Activated naive CD8-positive, alpha-beta T cell treated with anti-CD3 and anti-CD28 coated beads, Interleukin-2, amount 50 U/mL, for 16 hours (primary cell): ENCODE results near the gene IGSF3.
"Not testable (repeated sequence)": the region's sequence is repeated elsewhere in the genome, so short reads cannot be mapped to it uniquely, and the experiment has no call there.

Source experiments
- DNase-seq: peaks from one replicate; pipeline ENCODE4 v3.0.0-alpha.2; 2020; ENCODE audit warnings: low read depth, low spot score

IGSF3 gene

DNA sequence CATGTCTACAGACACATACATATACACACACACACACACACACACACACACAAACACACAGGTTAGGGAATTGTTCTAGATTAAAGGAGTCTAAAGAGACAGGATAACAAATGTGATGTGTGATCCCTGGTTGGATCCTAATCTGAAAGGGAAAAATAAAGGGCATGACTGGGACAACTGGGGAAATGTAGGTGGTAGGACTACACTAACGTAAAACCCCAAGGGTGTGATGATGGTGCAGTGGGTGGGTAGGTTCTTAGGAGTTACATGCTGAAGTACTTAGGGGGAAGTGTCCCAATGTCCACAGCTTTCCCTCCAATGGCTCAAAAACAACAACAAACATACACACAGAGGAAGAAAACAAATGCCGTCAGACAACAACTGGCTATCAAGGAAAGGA, 68.2 kb downstream of the IGSF3 start:
- DNase-seq = not testable (repeated sequence)

DNA sequence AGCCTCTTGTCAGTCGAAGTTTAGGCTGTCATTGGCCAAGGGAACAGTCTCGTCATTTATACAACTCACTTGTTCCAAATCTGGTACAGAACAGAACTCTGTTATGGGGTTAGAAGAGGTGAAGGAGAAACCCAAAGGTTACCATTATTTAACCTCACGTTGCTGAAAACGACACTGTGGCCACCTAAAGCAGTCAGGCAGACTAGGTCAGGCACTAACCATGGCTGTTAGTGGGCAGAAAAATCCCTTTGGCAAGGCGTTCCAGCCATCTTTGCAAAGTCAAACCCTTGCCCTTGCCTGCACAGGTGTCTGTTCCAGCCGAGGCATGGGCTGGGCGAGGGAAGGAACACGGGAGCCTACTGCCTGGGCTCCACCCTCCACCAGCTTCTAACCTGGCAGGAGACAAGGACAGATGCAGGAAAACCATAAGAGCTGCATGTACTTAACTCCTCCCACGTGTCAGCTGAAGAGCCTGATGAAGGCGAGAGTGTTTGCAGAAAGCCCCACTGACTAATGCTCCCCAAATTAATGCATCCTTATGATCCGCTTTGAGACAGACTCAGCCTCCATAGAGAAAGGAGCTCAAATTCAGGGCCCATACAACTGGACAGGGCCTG, 69.0 kb downstream of the IGSF3 start:
- DNase-seq = not testable (repeated sequence)

DNA sequence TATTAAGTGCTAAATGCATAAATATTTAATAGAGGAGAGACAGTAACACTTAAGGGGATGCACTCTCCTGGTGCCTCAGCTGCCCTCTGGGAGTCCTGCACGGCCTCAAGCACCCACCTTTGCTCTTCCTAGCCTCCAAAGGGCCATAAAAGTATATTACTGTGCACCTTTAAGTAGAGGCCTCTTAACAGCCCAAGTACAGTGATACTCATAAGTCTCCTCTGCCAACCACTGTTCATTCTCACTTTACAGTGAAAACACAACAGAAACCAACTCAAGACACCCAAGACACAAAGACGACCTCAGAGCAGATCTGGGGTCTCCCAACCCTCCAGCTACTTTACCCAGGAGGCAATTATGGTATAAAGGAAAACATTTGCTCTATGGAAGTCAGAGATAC, 70.1 kb downstream of the IGSF3 start:
- not testable (repeated sequence) for DNase-seq

DNA sequence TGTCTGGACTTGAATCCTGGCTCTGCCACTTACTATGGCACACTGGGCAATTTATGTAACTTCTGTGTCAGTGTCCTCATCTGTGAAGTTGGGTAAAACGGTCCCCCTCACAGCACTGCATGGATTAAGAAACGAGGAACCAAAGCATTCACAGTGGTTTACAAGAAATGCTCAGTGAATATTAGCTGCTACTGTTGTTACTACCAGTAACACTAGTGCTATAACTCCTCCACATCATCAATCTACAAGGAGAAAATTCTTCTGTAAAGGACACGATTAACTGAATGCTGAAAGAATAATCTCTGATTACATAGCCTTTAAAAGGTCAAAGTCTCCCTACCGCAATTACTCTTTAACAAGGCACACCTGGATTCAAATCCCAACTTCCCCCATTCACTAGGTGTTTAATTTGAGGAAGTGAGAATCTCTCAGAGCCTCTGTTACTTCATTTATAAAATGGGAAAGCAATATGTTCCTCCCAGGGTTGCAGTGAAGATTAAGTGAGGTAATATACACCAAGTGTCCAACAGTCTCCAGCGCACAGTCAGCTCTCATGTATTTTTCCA, 70.7 kb downstream of the IGSF3 start:
- not testable (repeated sequence) for DNase-seq

DNA sequence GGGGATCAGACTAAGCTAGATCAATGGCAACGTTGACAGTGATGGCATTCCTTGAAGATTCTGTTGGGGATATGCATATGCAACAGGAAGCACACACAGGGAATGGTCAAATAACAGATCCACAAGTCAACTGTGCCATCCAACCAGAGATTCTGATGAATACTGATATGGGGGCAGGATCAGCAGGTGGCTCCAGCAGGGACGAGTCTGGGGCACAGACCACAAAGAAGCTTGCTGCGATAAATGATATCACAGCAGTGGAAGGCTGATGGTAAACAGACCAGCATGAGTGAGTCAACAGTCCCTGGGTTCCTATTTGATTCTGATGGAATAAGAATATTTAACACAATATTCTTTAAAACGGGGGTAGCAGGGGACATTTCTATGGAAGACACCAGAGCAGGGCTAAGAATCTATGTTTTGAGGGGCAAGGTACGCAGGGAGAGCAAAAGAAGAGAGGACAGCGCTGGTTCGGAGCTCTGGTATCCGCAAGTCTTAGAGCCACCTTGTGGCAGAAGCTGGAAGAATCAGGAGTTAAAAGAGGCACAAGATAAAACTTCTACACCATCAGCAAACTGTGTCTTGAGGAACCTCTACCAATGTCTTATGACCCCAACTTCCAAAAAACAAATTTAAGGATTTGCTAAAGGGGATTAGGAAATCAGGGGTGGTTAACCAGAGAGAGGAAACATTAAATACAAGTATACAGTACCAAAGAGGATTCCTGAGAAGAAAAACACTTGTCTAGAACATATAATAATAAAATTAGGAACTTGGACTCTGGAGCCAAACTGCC, 71.4 kb downstream of the IGSF3 start:
- DNase-seq = peak; percentile 7

DNA sequence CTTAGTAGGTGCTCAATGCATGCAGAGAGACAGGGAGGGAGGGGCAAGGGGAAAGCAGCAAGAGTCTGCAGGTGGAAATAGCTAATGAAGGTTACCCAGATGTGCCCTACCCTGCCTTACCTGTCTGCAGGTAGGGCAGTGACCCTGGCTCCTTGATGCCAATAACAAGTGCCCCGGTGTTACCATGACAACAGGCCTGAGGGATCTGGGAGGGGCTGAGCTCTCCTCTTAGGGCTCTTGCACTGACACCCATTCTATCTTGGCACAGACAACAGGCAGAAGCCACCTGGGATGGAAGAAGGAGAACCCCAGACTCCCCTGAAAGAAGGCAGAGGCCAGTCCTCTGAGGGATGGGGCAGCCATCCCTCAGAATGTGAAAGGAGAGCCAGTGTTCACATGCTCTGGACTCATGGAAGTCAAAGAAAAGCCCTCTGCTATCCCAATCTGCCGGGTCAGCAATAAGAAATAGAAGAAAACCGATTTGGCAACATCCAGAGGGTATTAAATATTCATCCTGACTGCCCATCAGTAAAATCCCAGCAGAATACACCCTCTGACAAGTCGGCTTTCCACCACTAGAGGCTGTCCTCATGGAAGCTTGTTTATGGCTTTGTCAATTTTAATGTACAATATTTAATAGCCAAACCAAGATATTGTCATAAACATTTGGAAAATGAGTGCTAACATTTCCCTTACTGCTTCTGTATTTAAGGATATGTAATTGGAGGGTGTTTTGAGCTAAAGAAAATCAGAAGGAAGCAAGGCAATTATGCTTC, 72.3 kb downstream of the IGSF3 start:
- DNase-seq = not testable (repeated sequence)

DNA sequence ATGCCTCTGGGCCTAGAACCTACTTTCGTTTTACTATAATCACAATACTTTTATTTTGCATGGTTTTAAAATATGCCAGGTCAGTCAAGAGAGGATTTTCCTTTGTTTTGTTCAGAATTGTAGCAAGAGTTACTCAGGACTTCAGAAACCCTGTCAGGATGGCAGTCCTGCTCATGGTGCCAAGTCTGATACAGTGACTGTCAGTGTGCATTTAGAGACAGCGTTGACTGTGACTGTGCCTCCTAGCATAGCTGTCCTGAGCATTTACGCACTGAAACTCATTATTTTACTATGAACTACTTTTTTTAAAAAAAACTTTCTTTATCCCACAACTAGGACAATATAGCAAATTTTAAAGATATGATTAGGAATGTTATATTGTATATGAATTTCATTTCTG, 73.6 kb downstream of the IGSF3 start:
- DNase-seq = not testable (repeated sequence)

DNA sequence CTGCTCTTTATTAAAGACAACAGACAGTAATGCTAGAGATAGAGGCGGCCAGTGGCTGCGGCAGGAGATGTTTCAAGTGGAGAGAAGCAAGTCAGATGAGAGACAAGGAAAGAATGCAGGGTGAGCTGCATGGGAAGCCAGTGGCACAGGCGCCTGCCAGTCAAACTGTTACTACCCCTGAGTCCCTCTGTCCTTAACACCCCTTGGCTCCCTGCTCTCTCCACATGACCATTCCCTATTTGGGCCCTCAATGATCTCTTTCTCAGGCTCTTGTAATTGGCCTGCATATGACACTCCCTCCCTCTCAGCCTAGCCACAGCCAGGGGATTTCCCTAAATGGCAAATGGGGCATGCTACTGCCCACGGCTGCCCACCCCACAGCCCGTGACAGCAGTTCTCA, 74.1 kb downstream of the IGSF3 start:
- not testable (repeated sequence) for DNase-seq

DNA sequence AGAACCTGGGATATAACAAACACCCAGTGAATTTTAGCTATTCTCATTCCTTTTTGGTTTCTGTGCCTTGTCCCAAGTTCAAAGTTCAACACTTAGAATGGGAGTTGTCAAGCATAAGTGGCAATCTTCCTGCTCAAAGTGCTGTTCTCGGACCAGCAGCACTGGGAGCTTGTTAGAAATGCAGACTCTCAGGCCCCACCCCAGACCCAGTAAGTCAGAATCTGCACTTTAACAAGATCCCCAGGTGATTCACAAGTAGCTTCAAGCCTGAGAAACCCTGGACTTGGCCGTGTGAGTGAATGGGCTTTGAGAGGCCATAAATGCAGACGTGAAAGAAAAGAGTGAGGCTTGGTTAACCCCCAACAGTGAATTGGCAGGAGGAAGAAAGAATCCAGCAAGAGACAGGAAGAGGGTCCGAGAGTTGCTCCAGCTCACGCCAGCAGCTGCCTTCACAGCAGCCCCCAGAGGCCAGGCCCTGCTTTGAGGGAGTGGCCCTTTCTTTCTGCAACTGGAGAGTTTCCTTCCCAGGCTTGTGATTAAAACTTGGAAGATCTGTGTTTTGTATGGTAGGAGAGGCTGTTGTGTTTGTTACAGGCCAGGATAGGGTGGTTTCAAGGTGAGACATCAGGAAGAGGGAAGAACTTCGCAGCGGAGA, 75.5 kb downstream of the IGSF3 start:
- not testable (repeated sequence) for DNase-seq

DNA sequence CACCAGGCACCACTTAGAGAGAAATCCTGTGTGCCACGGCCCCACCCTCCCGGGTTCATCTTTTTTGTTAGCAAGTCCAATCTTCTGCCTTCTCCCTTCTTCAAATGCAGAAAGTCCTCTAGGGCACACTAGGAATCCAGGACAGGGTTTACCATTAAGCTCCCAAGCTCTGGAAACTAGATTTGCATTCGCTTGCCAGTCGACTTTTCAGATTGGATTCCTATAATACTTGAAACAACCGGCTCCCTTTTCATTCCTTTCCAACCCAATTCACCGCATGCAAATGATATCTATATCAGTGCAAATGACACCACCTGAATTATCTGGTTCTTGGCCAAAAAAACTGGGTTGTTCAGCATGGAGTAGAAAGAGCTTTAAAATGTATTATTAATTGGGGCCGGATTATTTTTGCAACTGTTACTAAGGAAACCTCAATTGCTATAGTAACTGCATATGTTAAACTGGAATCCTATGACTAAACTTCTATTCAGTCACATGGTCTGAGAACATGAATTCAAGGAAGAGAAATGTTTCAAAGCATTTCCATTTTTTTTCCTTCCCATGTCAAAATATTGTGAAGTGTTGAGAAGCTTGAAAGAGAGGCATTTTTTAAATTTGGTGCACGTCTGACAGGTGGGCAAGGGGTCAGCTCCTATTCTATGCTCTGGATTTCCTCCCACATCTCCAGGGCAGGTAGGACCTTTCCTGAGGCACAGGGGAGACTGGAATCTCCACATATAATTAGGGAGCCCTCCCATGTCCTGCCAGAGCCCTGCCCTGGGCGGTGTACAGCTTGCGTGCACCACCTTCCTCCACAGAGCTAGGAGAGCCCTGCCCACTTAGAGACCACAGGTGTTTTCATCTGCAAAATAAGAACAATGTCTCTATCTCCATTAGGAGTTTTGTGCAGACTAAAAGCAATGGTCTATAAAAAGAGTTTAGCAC, 76.3 kb downstream of the IGSF3 start:
- DNase-seq = not testable (repeated sequence)

DNA sequence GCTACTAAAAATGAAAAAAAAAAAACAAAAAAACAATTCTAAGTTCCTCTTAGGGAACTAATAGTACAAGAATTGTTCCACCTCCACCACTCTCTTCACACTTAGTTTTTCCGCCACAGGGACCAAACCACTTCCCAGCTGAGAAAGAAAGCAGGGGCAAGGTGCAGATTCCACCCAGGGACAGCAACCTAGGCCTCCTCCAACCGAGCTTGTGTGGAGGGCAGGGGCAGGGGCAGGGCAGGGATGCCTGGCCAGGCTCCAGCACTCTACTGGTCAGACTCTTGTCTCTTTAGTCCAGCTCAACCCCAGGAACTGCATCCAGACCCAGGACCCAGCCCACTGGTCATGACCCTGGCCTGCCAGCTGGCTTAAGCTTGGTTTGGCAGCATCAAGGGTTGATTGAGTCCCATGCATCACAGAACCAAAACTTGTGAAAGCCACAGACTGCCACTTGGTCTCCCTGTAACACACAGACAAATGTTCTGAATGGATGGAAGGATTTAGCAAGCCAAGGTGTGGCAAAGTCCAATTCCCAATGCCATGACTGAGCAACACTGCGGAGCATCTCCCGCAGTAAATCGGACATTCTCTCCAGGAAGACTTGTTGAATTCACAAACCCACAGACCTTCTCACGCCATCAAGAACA, 77.1 kb downstream of the IGSF3 start:
- not testable (repeated sequence) for DNase-seq

DNA sequence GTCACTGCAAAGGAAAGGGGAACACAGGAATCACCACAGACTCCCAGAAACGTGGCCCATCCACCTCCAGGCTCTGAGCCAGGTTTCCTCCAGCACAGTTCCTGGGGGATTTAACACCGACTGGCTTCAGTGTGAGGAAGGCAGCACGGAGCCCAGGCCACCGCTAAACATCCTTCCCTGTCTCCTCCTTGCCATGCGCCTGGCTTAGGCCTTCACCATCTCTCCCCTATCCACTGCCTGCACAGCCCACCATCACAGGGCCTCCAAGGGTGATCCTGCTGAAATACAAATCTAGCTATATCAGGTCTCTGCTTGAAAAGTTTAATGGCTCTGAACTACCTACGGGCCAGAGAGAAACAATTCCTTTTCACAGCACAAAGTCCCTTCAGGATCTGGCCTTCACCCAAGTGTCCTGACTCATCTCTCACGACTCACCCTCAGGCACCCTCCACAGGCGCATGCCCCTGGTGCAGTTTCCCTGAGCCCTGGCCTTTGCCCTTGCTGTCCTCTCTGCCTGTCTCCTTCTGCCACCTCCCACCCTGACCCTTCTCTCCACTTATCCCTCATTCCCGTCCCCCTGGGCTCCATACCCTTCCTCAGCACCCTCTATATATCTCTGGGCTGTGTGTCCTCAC, 78.3 kb downstream of the IGSF3 start:
- not testable (repeated sequence) for DNase-seq

DNA sequence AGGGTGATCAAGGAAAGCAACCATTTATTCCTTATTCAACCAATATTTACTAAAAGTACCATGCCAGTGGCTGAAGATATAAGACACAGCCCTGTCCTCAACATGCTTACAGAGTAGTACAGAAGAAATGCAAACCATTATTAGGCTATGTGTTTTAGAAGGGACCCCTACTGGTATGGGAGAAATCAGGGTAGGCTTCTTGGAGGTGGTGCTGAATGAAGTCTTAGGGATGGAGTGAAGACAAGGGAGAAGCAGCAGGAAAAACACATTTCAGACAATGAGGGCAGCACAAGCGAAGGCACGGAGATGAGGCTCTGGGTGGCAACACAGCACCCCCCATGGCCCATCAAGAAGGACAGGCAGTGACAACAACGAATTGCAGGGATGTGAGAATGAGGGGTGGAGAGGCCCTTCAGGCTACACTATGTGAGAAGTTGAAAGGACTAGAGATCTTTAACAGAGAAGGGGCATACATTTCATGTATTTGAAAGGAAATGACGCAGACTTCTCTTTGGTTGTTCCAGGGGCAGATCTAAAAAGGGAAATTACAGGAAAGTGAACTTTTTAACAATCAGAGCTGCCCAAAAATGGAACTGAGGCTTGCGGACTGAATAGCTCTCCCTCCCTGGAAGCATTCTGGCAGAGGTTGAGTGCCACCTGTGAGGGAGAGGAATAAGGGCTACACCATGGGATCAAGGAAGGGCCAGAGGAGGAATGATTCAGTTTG, 79.9 kb downstream of the IGSF3 start:
- no peak for DNase-seq

DNA sequence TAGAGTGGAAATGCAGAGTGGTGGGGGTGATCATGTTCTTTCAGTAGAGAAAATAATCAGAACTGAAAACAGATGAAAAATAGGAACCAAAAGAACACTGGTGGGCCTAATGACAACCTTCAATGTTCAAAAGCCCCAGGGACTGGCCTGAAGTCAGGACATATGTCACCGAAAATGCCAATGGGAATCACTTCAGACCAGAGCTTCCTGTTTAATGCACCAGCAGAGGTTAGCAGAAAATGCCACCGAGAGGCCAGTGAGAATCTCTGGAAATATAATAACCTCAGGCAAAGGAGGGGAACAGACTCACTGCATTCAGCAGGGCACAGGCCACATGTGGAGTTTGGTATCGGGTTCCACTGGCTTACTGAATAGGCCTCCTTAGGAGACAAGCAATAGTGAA, 80.8 kb downstream of the IGSF3 start:
- no peak for DNase-seq

DNA sequence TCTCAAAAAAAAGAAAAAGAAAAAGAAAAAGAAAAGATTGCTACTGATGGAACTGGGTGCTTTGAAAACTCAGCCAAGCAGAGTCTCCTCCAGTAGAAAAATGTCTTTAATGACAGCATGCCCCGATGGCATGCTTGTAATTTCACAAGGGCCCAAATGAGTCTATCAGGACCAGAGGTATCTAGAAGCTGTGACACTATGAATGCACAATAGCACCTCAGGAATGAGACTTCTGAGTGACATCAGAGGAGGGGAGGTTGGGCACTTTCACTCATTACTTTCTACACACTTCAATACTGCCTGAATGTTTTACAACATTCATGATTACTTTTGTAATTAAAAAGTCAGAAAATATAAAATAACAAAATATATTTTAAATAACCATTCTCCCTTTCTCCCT, 81.6 kb downstream of the IGSF3 start:
- no peak for DNase-seq

DNA sequence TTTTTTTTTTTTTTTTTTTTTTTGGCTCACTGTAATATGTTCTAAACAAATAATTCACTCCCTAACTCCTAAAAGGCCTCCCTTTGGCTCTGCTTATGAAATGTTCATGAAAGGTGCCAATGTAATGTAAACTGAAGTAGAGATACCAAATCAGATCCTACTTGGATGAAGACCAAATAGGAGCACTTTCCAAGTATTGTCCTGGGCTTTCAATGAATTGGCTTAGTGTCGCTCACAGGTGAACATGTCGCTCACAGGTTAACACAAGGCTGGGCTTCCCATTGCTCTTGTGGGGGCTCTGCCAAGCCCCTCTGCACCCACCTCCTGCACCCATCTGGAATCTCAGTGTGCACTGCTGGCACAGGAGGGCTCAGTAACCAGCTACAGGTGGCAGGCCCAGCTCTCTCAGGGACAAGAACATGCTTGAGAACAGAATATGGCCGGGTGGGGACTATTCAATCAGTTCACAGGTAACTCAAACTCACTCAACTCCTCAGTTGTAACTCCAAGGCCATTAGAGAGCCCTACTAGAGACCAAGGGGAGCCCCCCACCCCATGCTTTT, 86.1 kb downstream of the IGSF3 start:
- no peak for DNase-seq

DNA sequence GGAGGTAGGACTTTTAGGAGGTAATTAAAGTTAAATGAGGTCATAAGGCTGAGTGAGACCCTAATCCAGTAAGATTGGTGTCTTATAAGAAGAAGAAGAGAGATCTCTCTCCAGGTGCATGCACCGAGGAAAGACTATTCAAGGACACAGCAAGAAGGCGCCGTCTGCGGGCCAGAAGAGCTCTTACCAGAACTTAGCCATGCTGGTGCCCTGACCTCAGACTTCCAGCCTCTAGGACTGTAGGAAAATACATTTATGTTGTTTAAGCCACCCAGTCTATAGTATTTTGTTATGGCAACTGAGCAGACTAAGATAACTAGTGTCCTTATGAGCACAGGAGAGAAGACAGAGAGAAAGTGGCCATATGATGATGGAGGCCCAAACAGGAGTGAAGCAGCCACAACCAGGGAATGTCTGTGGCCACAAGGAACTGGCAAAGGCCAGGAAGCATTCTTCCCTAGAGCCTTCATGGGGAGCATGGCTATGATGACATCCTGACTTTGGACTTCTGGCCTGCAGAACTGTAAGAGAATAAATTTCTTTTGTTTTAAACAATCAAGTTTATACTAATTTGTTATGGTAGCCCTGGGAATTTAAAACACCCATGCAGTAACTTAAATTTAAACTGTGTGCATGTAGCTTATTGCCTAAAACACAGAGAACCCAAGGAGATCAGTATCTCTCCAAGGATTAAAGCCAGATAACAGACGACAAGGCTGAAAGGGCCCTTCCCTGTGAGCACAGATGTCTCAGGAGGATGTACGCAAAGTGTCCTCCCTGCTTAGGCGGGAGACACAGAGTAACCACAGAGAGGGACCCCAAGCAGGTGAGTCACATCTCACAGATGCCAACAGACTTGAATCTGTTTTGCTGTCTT, 86.8 kb downstream of the IGSF3 start:
- no peak for DNase-seq
